ENCODE measurements around the gene DNAH17.

DNA sequence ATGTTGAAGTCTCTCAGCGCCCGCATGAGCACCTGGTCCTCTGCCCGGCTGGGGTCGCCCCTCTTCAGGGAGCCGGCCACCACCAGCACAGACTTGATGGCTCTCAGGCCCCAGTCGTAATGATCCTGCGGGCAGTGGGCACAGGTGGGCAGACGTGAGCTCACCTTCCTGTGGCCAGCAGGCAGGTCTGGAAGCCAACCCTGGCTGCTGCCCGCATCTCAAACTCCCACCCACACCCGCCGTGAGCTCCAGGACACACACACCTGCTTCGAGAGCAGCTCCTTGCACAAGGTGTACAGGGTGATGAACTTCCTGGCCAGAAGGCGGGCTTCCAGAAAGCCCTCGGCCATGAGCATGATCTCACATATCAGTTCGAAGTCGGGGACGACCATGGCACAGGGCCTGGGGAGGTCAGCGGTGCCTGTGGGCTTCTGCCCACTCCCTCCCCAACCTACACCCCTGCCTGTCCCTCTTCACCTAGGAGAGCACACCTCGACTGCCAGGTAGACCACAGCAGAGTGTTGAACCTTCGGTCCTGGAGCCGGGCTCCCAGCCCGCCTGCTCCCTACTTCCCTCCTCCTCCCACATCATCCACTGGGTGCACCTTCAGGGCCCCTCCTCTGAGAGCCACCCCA lies 82.4 kb downstream of the DNAH17 start:
- no peak for TF ChIP-seq POLR2AphosphoS5 (IDR thresholded peaks at IDR 0.05; ENCODE audit: low read depth, low read length)
- no peak for TF ChIP-seq POLR2A (IDR thresholded peaks at IDR 0.05; ENCODE audit: low read depth, low read length)

Data from GM12892 (cell line).